GM18517 (cell line): Measurements from ENCODE around the gene MRPL36.

Source experiments
- ATAC-seq: cut with Tn5 transposase; IDR thresholded peaks from one replicate; pipeline ENCODE4 v1.9.1; 2021; ENCODE audit warnings: mild to moderate bottlenecking, moderate library complexity; ENCODE audit not compliant: unreplicated experiment

The MRPL36 gene

GRCh38 chr5:1782385-1783215 lies 17.0 kb downstream of the MRPL36 start:
- ATAC-seq, result no peak

- no peak for ATAC-seq
These were observed 17.8 kb downstream of the MRPL36 start for GRCh38 chr5:1781726-1782384.

- no peak for ATAC-seq
These were observed 18.5 kb downstream of the MRPL36 start for GRCh38 chr5:1781107-1781506.

- no peak for ATAC-seq
These were observed 19.1 kb downstream of the MRPL36 start for GRCh38 chr5:1780614-1780930.

GRCh38 chr5:1779782-1780613 lies 19.6 kb downstream of the MRPL36 start:
- ATAC-seq, result no peak

GRCh38 chr5:1779021-1779680 lies 20.5 kb downstream of the MRPL36 start:
- no peak for ATAC-seq

- no peak for ATAC-seq
These were observed 21.3 kb downstream of the MRPL36 start for GRCh38 chr5:1778138-1779020.

GRCh38 chr5:1777281-1778137 lies 22.1 kb downstream of the MRPL36 start:
- ATAC-seq, result no peak

GRCh38 chr5:1776831-1777230 lies 22.8 kb downstream of the MRPL36 start:
- ATAC-seq, result no peak

GRCh38 chr5:1772634-1773033 lies 27.0 kb downstream of the MRPL36 start:
- ATAC-seq, result no peak

- no peak for ATAC-seq
These were observed 28.2 kb downstream of the MRPL36 start for GRCh38 chr5:1771149-1772065.

GRCh38 chr5:1770443-1770802 lies 29.2 kb downstream of the MRPL36 start:
- no peak for ATAC-seq

- no peak for ATAC-seq
These were observed 29.7 kb downstream of the MRPL36 start for GRCh38 chr5:1769752-1770442.

- ATAC-seq, result no peak
These were observed 30.5 kb downstream of the MRPL36 start for GRCh38 chr5:1769017-1769640.

- ATAC-seq, result no peak
These were observed 31.2 kb downstream of the MRPL36 start for GRCh38 chr5:1768283-1769000.

GRCh38 chr5:1767524-1768282 lies 31.9 kb downstream of the MRPL36 start:
- no peak for ATAC-seq
